ENCODE measurements around the gene FNDC5. TPM values are rescaled to one million over a fixed set of nuclear protein-coding genes. Genes with fewer than 3 reads are reported as not detected.

FNDC5 gene
- total RNA-seq, 1 experiment from 2014 or later = 2.6 TPM

DNA sequence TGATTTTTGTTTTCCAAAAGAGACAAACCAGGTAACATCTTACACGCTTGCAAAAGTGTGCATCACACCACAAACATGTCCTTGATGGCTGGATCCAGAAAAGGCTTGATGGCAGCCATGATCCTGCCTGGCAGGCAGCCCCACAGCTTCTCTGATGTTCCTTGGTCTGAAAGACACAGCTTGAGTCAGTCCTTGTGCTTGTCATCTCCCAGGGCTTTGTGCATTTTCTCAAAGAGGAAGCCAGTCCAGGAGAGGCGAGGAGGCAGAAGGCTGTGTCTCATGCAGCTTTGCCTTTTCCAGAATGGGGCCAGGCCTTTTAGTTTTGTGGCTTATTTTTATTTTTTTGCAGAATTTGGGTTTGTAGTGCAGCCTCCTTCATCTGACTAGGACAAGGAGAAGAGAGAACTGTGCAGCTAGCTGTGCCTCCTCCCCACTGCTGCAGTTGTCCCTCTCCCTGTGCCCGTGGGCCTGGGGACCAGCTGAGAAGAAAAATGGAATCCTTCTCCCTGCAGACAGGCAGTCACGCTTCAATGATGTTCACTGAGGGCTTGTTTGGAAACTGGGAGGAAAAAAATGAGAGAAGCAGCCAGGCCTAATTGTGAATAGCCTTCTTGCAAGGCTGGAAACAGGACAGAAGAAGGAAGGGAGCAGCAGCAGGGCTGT, 7.4 kb downstream of the FNDC5 start:
- Histone ChIP-seq H3K36me3 (ENCODE audit: control insufficient read depth, insufficient read depth, low read length) (peaks cover 5% of the 10 kb centered on the region), H3K27me3 (ENCODE audit: control insufficient read depth, insufficient read depth, low read length) (no peaks in the 10 kb centered on the region), H3K4me1 (ENCODE audit: control insufficient read depth, insufficient read depth, low read length) (no peaks in the 10 kb centered on the region), H3K27ac (ENCODE audit: low read length) (no peak overlapping the region), H3K9me3 (ENCODE audit: control insufficient read depth, insufficient read depth, low read depth, low read length) (no peaks in the 10 kb centered on the region), H3K4me3 (ENCODE audit: low read depth in 2 of 2, low read length in 2 of 2) (no peak overlapping the region)
- CTCF ChIA-PET = no interaction called here
- BruUV-seq (replicated peaks) = no TSS peak
- ATAC-seq = no peak
- no peak for DNase-seq (ENCODE audit: low read depth, low spot score)
- in situ Hi-C loops (cut with HindIII; ENCODE audit: low pct_unique_long_range_greater_than_20kb, low sequenced_read_pairs) = no loop called here
- POLR2A ChIA-PET = no interaction called here
- no peak for TF ChIP-seq SIN3A (IDR thresholded peaks at IDR 0.05; ENCODE audit: borderline replicate concordance, insufficient read depth, low read depth, low read length)
- TF ChIP-seq POLR2AphosphoS5 (IDR thresholded peaks at IDR 0.05; ENCODE audit: low read depth, low read length) = no peak
- TF ChIP-seq, protein P1, sequence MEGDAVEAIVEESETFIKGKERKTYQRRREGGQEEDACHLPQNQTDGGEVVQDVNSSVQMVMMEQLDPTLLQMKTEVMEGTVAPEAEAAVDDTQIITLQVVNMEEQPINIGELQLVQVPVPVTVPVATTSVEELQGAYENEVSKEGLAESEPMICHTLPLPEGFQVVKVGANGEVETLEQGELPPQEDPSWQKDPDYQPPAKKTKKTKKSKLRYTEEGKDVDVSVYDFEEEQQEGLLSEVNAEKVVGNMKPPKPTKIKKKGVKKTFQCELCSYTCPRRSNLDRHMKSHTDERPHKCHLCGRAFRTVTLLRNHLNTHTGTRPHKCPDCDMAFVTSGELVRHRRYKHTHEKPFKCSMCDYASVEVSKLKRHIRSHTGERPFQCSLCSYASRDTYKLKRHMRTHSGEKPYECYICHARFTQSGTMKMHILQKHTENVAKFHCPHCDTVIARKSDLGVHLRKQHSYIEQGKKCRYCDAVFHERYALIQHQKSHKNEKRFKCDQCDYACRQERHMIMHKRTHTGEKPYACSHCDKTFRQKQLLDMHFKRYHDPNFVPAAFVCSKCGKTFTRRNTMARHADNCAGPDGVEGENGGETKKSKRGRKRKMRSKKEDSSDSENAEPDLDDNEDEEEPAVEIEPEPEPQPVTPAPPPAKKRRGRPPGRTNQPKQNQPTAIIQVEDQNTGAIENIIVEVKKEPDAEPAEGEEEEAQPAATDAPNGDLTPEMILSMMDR (IDR thresholded peaks at IDR 0.05) = no peak
- TF ChIP-seq, protein P2, sequence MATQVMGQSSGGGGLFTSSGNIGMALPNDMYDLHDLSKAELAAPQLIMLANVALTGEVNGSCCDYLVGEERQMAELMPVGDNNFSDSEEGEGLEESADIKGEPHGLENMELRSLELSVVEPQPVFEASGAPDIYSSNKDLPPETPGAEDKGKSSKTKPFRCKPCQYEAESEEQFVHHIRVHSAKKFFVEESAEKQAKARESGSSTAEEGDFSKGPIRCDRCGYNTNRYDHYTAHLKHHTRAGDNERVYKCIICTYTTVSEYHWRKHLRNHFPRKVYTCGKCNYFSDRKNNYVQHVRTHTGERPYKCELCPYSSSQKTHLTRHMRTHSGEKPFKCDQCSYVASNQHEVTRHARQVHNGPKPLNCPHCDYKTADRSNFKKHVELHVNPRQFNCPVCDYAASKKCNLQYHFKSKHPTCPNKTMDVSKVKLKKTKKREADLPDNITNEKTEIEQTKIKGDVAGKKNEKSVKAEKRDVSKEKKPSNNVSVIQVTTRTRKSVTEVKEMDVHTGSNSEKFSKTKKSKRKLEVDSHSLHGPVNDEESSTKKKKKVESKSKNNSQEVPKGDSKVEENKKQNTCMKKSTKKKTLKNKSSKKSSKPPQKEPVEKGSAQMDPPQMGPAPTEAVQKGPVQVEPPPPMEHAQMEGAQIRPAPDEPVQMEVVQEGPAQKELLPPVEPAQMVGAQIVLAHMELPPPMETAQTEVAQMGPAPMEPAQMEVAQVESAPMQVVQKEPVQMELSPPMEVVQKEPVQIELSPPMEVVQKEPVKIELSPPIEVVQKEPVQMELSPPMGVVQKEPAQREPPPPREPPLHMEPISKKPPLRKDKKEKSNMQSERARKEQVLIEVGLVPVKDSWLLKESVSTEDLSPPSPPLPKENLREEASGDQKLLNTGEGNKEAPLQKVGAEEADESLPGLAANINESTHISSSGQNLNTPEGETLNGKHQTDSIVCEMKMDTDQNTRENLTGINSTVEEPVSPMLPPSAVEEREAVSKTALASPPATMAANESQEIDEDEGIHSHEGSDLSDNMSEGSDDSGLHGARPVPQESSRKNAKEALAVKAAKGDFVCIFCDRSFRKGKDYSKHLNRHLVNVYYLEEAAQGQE (IDR thresholded peaks at IDR 0.05; ENCODE audit: insufficient read depth in 1 of 2, low read depth in 2 of 2, low read length in 1 of 2) = no peak
- no peak for TF ChIP-seq TCF7L2 (IDR thresholded peaks at IDR 0.05; ENCODE audit: low read depth, low read length)
- intact Hi-C loops (cut with micrococcal nuclease; ENCODE audit: unreplicated experiment) = no loop called here

DNA sequence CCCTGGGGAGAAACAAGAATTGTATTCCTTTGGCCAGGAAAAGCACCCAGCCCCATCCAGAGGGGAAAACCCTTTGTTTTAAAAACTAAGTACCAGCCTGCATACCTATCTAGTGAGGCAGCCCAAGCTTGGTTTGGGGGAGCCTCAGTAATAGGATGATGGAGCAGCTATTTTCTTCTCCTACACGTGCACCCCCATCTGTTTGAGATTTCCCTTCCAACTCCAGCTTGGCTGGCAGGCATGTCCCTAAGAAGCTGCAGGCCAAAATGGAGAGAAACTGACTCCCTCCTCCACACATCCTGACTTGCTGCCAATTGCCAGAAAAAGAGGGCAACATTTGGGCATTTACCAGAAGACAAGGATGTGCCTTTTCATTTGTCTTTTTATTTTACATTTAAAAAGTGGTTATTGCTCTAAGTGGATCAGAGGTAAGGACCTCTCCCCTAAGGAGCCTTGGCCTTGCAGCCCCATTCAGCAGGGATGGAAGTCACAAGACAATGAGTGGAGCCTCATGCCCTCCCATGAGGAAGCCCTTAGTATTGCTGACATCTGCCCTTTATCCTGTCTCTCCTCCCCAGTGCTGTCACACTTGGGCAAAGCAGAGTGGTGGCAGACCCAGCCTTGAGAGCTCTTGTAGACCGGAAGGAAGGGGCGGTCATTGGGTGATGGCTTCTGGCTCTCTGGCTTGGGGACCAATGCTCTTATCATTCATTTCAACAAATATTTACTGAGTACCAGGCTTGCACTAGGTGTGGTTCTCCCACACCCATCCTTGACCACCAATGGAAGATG, 8.6 kb downstream of the FNDC5 start:
- H3K4me1 ChIP-seq (ENCODE audit: control insufficient read depth, insufficient read depth, low read length) = no peaks in the 10 kb centered on the region
- TF ChIP-seq, protein P1 (IDR thresholded peaks at IDR 0.05) = no peak
- TF ChIP-seq SIN3A (IDR thresholded peaks at IDR 0.05; ENCODE audit: borderline replicate concordance, insufficient read depth, low read depth, low read length) = no peak
- TF ChIP-seq, protein P2 (IDR thresholded peaks at IDR 0.05; ENCODE audit: insufficient read depth in 1 of 2, low read depth in 2 of 2, low read length in 1 of 2) = no peak
- TF ChIP-seq TCF7L2 (IDR thresholded peaks at IDR 0.05; ENCODE audit: low read depth, low read length) = no peak
- no peak for TF ChIP-seq POLR2AphosphoS5 (IDR thresholded peaks at IDR 0.05; ENCODE audit: low read depth, low read length)
- ATAC-seq (no peak), DNase-seq (ENCODE audit: low read depth, low spot score) (no peak)
- H3K27ac ChIP-seq (ENCODE audit: low read length) = no peak overlapping the region
- no peaks in the 10 kb centered on the region for H3K9me3 ChIP-seq (ENCODE audit: control insufficient read depth, insufficient read depth, low read depth, low read length)
- CTCF ChIA-PET = interaction anchor here (0.7 to 1.6 kb wide), 3 partner anchors 9 to 1985 kb away, joined by 3 to 4 read pairs (median 3); no protein-coding TSS in a partner anchor
- H3K36me3 ChIP-seq (ENCODE audit: control insufficient read depth, insufficient read depth, low read length) = peaks cover 8% of the 10 kb centered on the region
- H3K27me3 ChIP-seq (ENCODE audit: control insufficient read depth, insufficient read depth, low read length) = no peaks in the 10 kb centered on the region
- in situ Hi-C loops (cut with HindIII; ENCODE audit: low pct_unique_long_range_greater_than_20kb, low sequenced_read_pairs) = no loop called here
- H3K4me3 ChIP-seq (ENCODE audit: low read depth in 2 of 2, low read length in 2 of 2) = no peak overlapping the region
- intact Hi-C loops (cut with micrococcal nuclease; ENCODE audit: unreplicated experiment) = no loop called here
- BruUV-seq (replicated peaks) = no TSS peak
- POLR2A ChIA-PET = no interaction called here

All from Panc1 (cell line).